GF-D8 (cell line): ENCODE data around the gene HSPB7.

ENCODE experiments used
- DNase-seq: peaks from one replicate; lab custom pipeline; 2025; lab: John Stamatoyannopoulos, UW

The HSPB7 gene

GRCh38 chr1:15975805-15976680 lies 41.8 kb downstream of the HSPB7 start, which contains the start of gene ZBTB17:
Gene ZBTB17, minus strand, starts transcription at chr1:15976101. Its CDS starts 27,606 bp downstream, at chr1:15948495.
- peak; percentile 82 for DNase-seq

GRCh38 chr1:15975358-15975804 lies 42.5 kb downstream of the HSPB7 start:
- peak; percentile 13 for DNase-seq

GRCh38 chr1:15974855-15975254 lies 43.0 kb downstream of the HSPB7 start:
- no peak for DNase-seq

- no peak for DNase-seq
These were observed 44.1 kb downstream of the HSPB7 start for GRCh38 chr1:15973772-15974171.

GRCh38 chr1:15972409-15972808 lies 45.4 kb downstream of the HSPB7 start:
- no peak for DNase-seq

GRCh38 chr1:15970911-15971310 lies 46.9 kb downstream of the HSPB7 start:
- no peak for DNase-seq

- no peak for DNase-seq
These were observed 48.4 kb downstream of the HSPB7 start for GRCh38 chr1:15969321-15969880.

GRCh38 chr1:15968172-15968571 lies 49.7 kb downstream of the HSPB7 start:
- no peak for DNase-seq

- DNase-seq, result no peak
These were observed 50.9 kb downstream of the HSPB7 start for GRCh38 chr1:15966956-15967344.

GRCh38 chr1:15966081-15966955 lies 51.5 kb downstream of the HSPB7 start:
- DNase-seq, result peak; percentile 9

- no peak for DNase-seq
These were observed 52.5 kb downstream of the HSPB7 start for GRCh38 chr1:15965228-15965767.
